Stomach (tissue), 9 donors: ENCODE data around the gene IFT25. TPM values are rescaled to one million over a fixed set of nuclear protein-coding genes. Genes with fewer than 3 reads are reported as not detected.

Experiments
- DNase-seq, 2 donors: peaks; one replicate each; pipeline versions ENCODE4 v3.0.0 to v3.0.0-alpha.2; 2013 to 2019
- H3K27ac ChIP-seq, 5 donors: fragments of 200-600 bp in 4 of 5; sonication (generic) in 4 of 5; one replicate each; pipeline ENCODE4 v1.5.1; 2013 to 2019; ENCODE audit warnings: mild to moderate bottlenecking in 1 of 5, moderate library complexity in 1 of 5
- H3K27me3 ChIP-seq, 3 donors: fragments of 200-600 bp; sonication (generic); one replicate each; pipeline ENCODE4 v1.5.1; 2017 to 2019; ENCODE audit warnings: mixed run types in 1 of 3
- H3K36me3 ChIP-seq, 4 donors: fragments of 200-600 bp; sonication (generic); 1 replicate in 3 of 4; 2 replicates in 1 of 4; pipeline ENCODE4 v1.5.1; 2016 to 2019
- H3K4me1 ChIP-seq, 4 donors: fragments of 200-600 bp; sonication (generic); one replicate each; pipeline ENCODE4 v1.5.1; 2016 to 2019
- H3K4me3 ChIP-seq, 4 donors: fragments of 200-600 bp; sonication (generic) in 3 of 4; one replicate each; pipeline ENCODE4 v1.5.1; 2016 to 2019; ENCODE audit warnings: mild to moderate bottlenecking in 1 of 4
- H3K9me3 ChIP-seq, 4 donors: fragments of 200-600 bp; sonication (generic); one replicate each; pipeline ENCODE4 v1.5.1; 2016 to 2019
- EP300 ChIP-seq: sonication (generic); formaldehyde crosslinking; IDR thresholded peaks from one replicate; pipeline ENCODE4 v1.6.1; 2017; ENCODE audit warnings: antibody characterized with exemption
- POLR2A ChIP-seq, 4 donors: fragments of 450-650 bp; IDR thresholded peaks; one replicate each; pipeline ENCODE4 v1.6.1; 2016; ENCODE audit warnings: antibody characterized with exemption in 4 of 4, control low read depth in 2 of 4, mild to moderate bottlenecking in 1 of 4, moderate library complexity in 1 of 4
- POLR2AphosphoS5 ChIP-seq, 3 donors: sonication (generic); formaldehyde crosslinking; IDR thresholded peaks; one replicate each; pipeline ENCODE4 v1.6.1; 2016; ENCODE audit warnings: antibody characterized with exemption in 3 of 3
- WGBS, 5 donors: extraction: QIAGEN DNeasy Blood & Tissue Kit in 3 of 5; methylation state at CpG; one replicate each; pipeline versions ENCODE4 v1.1.5 to v1.1.7; 2013 to 2018; 5-methylcytosine and 5-hydroxymethylcytosine counted together
- intact Hi-C: fragments of 100-400 bp; cut with DNase I; formaldehyde crosslinking; loops from one replicate; pipeline ENCODE4 v1.15.1; 2023; ENCODE audit warnings: low total_unique reads
- polyA plus RNA-seq, 3 donors: library from polyadenylated mRNA; stranded (reverse); fragments of 200-250 nt; gene quantifications; one replicate each; pipeline ENCODE4 v1.2.3, GENCODE V29; 2013
- total RNA-seq, 5 donors: library from RNA; depleted of rRNA; stranded (reverse); fragments of >200 nt; gene quantifications; one replicate each; pipeline versions ENCODE4 v1.1.0 to v1.2.3, GENCODE V29; 2014 to 2016
- TF ChIP-seq, protein P1 (sequence below), 7 experiments: fragments of 450-650 bp in 4 of 7; fragments of 200-600 bp in 3 of 7; sonication (generic) in 3 of 7; IDR thresholded peaks; one replicate each; pipeline ENCODE4 v1.5.1; 2016 to 2019; ENCODE audit warnings: antibody characterized with exemption in 7 of 7, control low read depth in 2 of 7, mild to moderate bottlenecking in 1 of 7
- donor health status: healthy with polysubstance abuse.
- donor health status: Bipolar disorder and iron deficiency.
- donor health status: healthy.

Gene IFT25
- total and polyA plus RNA-seq, 8 donors: 5.8 to 71.2 (median 40.9) TPM

DNA sequence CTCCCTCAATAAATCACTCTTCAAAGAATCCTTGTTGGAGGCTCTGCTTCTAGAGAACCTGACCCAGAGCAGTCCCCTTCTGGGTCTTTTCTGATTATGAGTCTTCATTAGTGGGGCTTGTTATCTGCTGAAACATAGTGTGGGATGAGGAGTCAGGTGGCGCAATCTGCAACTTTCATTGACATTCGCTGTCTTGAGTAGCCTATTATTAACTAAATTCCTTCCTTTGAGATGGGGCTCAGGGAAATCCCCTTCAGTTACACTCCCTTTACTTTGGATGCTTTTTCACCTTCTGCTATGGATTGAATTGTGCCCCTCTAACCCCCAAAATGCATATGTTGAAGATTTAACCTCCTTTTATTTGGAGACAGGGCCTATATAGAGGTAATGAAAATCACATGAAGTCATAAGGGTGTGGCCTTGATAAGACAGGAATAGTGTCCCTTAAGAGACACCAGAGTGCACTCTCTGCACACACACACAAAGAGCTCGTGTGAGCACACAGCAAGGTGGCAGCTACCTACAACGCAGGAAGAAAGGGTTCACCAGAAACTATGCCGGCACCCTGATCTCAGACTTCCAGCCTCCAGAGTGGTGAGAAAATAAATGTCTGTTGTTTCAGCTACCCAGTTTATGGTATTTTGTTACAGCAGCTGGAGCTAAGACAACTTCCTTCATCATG, 32.0 kb downstream of the IFT25 start:
- intact Hi-C loops: no loop called here
- no peak for DNase-seq
- H3K36me3 ChIP-seq: peaks cover 0 to 27% (median 19%) of the 10 kb centered on the region in 4 donors
- 81 to 85% (median 84%) methylated on average over 5 of the region's 5 CpGs for WGBS, 5 donors
- no peaks in the 10 kb centered on the region for H3K9me3 ChIP-seq
- no peak overlapping the region for H3K4me3 ChIP-seq
- peaks cover 0 to 18% (median 8%) of the 10 kb centered on the region in 4 donors for H3K4me1 ChIP-seq
- H3K27ac ChIP-seq: no peak overlapping the region
- TF ChIP-seq EP300: no peak
- TF ChIP-seq POLR2AphosphoS5 (IDR thresholded peaks at IDR 0.05): no peak
- TF ChIP-seq, protein P1, sequence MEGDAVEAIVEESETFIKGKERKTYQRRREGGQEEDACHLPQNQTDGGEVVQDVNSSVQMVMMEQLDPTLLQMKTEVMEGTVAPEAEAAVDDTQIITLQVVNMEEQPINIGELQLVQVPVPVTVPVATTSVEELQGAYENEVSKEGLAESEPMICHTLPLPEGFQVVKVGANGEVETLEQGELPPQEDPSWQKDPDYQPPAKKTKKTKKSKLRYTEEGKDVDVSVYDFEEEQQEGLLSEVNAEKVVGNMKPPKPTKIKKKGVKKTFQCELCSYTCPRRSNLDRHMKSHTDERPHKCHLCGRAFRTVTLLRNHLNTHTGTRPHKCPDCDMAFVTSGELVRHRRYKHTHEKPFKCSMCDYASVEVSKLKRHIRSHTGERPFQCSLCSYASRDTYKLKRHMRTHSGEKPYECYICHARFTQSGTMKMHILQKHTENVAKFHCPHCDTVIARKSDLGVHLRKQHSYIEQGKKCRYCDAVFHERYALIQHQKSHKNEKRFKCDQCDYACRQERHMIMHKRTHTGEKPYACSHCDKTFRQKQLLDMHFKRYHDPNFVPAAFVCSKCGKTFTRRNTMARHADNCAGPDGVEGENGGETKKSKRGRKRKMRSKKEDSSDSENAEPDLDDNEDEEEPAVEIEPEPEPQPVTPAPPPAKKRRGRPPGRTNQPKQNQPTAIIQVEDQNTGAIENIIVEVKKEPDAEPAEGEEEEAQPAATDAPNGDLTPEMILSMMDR (IDR thresholded peaks at IDR 0.05): no peak
- no peak for TF ChIP-seq POLR2A (IDR thresholded peaks at IDR 0.05)
- H3K27me3 ChIP-seq: no peaks in the 10 kb centered on the region

DNA sequence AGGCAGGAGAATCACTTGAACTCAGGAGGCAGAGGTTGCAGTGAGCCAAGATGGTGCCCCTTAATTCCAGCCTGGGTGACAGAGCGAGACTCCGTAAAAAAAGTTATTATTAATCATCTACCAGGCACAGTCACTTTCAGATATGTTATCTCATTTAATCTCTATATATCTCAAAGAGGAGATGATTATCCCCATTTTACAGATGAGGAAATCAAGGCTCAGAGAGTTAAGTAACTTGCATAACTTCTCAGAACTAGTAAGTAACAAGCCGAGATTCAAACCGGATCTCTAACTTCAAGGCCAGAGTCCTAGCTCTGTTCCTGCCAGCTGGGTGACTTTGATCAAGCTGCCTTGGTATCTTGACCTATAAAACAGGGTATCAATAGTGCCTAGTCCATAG, 34.1 kb downstream of the IFT25 start:
- Histone ChIP-seq H3K27me3 (no peaks in the 10 kb centered on the region), H3K4me3 (no peak overlapping the region), H3K36me3 (peaks cover 0 to 24% (median 18%) of the 10 kb centered on the region in 4 donors), H3K4me1 (peaks cover 0 to 17% (median 8%) of the 10 kb centered on the region in 4 donors), H3K27ac (no peak overlapping the region), H3K9me3 (no peaks in the 10 kb centered on the region)
- DNase-seq: no peak
- 89 to 97% (median 94%) methylated on average over 4 of the region's 4 CpGs for WGBS, 5 donors
- TF ChIP-seq, protein P1 (IDR thresholded peaks at IDR 0.05): no peak
- TF ChIP-seq POLR2AphosphoS5 (IDR thresholded peaks at IDR 0.05) (no peak), POLR2A (IDR thresholded peaks at IDR 0.05) (no peak), EP300 (no peak)
- intact Hi-C loops: no loop called here

DNA sequence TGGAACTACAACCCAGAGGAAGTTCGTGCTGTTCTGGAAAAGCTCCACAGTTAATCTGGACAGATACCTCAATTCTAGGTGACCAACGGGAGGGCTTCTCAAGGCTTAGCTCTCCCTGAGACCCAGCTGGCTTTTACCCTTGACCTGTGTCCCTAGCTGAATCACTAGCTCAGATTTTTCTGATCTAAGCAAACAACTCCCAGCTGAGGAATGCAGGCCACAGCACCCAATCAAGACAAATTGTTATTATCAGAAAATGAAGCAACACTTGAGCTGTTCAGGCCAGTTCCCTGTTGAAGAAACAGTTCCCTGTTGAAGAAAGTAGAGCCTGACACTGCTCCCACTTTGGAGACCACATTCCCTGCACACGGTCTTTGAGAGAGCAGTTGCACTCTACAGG, 35.6 kb downstream of the IFT25 start:
- Histone ChIP-seq H3K36me3 (peaks cover 0 to 23% (median 11%) of the 10 kb centered on the region in 4 donors), H3K27ac (no peak overlapping the region), H3K9me3 (no peaks in the 10 kb centered on the region), H3K27me3 (no peaks in the 10 kb centered on the region), H3K4me3 (no peak overlapping the region), H3K4me1 (peaks cover 0 to 12% (median 6%) of the 10 kb centered on the region in 4 donors)
- 51 to 76% (median 61%) methylated on average over 3 of the region's 3 CpGs for WGBS, 5 donors
- peak in 1 of 2 donors; percentile 35 for DNase-seq
- TF ChIP-seq POLR2A (IDR thresholded peaks at IDR 0.05) (no peak), POLR2AphosphoS5 (IDR thresholded peaks at IDR 0.05) (no peak), EP300 (no peak)
- TF ChIP-seq, protein P1 (IDR thresholded peaks at IDR 0.05): no peak
- intact Hi-C loops: no loop called here

DNA sequence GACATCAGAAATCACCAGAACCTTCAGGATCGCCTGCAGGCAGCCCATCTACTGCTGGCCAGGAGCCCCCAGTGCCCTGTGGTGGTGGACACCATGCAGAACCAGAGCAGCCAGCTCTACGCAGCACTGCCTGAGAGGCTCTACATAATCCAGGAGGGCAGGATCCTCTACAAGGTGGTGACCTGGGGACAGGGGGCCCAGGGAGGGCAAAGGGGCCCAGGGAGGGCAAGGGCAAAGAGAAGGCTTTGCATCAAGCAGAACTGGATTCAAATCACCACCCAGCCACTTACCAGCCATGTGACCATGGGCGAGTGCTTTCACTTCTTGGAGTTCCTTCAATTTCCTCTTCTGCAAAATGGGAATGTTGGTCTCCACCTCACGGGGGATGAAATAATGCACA, 39.4 kb downstream of the IFT25 start:
- Histone ChIP-seq H3K4me1 (peaks cover 0 to 21% (median 9%) of the 10 kb centered on the region in 4 donors), H3K4me3 (no peak overlapping the region), H3K27me3 (no peaks in the 10 kb centered on the region), H3K9me3 (no peaks in the 10 kb centered on the region), H3K36me3 (peaks cover 0 to 7% (median 3%) of the 10 kb centered on the region in 4 donors), H3K27ac (no peak overlapping the region)
- no peak for DNase-seq
- TF ChIP-seq EP300: no peak
- TF ChIP-seq, protein P1 (IDR thresholded peaks at IDR 0.05): no peak
- TF ChIP-seq POLR2A (IDR thresholded peaks at IDR 0.05): no peak
- 89 to 97% (median 93%) methylated on average over 4 of the region's 4 CpGs for WGBS, 5 donors
- intact Hi-C loops: no loop called here
